ENCODE results near the gene HOXB8.

HOXB8 gene

DNA sequence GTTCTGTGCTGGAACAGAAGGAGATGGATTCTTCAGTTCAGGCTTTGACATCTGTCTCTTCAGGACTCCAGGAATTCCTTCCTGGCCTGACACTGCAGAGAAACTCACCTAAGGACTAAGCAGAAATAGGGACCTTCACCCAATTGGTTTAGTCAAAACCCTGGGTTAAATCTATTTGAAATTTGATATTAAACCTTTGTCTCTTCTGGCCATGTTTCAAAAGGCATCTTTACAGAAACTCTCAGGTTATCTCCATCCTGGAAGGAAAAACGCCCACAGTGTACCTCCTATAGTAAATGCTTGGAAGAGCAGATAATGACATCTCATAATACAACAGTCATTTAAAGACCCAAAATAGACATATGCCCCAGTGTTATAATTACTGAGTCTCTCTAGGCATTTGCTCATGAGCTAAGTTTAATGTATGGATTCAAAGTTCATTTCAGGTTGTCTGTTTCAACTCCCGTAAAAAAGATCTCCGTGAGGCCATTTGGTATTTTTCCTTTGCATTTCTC lies 31.3 kb downstream of the HOXB8 start:
- DNase-seq (ENCODE audit: low spot score), result no peak

GRCh38 chr17:48582750-48583069 lies 32.4 kb downstream of the HOXB8 start:
- DNase-seq (ENCODE audit: low spot score), result no peak

DNA sequence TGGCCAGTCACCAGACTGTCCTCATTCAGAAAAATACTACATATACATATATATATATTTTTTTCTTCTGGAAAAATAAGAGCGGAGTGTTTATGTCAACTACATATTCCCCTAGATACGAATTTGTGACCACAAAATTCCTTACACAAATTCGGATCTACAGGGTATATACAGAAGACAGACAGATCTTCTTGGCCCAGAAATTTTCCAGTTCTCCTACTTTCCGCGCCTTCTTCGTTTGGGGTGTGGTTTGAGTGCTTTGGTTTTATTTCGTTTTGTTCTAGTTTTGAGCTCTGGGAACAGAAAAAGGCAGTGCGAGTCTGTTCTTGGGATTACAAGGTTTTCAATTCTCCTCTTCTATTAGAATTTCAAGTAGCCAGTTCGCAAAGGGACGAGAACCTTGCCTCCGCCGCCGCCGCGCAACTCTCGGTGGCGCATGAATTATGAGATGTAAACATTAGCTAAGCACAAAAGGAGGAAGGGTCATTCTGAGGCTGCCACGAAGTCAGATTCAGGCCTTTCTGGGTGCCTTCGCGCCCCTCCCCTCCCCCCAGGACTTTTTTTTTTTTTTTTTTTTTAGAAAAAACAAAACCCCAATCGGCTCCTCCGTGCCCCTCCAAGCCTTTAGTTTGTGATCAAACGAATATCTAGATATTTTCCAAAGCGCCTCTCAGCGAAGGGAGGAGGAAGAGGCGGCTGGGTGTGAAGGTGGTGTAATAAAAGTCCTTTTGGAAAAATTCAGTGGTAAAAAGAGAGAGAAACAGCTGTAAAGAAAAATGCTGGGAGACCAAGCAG lies 35.1 kb downstream of the HOXB8 start:
- no peak for DNase-seq (ENCODE audit: low spot score)

- DNase-seq (ENCODE audit: low spot score), result no peak
Observed at GRCh38 chr17:48579471-48579759, 35.7 kb downstream of the HOXB8 start.

DNA sequence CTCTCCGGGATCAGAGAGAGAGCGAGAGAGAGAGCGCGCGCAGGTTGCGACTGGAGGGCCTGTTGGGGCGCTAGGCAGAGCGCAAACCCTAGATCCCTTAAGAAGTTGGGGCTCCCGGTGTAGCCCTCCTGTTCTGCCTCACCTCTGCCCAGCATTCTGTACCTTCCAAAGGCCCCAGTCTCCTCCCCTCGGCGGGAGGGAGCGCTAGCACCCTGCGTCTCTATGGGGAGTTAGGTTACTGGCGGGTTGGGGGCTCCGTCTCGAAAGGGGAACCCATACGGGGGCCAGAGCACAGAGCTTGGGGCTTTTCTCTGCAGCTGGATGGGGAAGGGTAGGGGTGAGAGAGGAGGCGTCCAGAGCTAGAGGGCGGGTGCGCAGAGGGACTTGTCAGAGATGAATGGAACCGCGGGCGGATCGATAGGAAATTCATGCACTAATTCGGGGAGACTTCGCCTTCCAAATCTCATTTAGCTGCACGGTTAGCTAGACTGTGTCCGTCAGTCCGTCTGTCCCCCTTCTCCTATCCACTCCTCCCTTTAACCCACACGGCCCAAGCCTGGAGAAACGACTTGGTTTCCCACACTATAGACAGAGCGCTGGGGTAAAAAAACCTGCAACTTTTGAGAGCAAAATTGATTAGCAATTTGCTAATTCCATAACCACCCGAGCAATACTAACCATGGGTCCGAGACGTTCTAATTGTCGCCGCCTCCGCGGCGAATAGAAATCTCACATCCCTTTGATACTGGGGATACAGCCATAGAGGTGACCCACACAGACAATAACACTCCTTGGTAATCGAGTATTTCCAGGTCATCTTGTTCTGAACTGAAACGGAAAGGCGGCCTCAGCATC lies 36.2 kb downstream of the HOXB8 start:
- DNase-seq (ENCODE audit: low spot score), result no peak

DNA sequence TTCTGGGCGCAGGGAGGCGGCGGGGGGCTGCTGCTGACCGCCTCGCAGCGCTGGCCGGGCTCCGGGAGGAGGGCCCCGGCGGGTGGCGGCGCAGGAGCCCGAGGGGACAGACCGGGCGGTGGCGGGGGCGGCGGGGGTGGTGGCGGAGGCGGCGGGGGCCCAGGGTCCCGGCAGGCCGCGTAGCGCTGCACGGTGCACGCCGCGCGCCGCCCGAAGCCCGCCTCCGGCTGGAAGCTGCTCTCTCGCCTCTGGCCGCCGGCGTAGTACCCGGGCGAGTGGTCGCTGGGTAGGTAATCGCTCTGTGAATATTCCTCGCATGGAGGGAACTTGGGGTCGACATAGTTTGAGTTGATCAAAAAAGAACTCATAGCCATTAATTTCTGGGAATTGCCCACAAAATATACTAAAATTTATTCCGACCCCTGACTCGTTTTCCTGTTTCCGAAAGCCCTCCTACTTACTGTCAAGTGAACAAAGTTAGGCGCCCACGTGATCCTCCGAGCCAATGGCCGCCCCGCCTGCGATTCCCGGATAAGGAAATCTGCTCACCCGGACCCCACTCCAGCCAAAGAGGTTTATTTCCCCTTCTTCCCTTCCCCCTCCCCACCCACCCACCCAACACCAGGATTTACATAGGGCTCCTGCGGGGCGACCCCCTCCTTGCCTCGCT lies 37.0 kb downstream of the HOXB8 start, which contains the start of gene HOXB4:
TSS of gene HOXB4 (minus strand) at position 405 of the 670 bp plus-strand sequence. CDS start at position 374, 31 bp downstream.
- no peak for DNase-seq (ENCODE audit: low spot score)

DNA sequence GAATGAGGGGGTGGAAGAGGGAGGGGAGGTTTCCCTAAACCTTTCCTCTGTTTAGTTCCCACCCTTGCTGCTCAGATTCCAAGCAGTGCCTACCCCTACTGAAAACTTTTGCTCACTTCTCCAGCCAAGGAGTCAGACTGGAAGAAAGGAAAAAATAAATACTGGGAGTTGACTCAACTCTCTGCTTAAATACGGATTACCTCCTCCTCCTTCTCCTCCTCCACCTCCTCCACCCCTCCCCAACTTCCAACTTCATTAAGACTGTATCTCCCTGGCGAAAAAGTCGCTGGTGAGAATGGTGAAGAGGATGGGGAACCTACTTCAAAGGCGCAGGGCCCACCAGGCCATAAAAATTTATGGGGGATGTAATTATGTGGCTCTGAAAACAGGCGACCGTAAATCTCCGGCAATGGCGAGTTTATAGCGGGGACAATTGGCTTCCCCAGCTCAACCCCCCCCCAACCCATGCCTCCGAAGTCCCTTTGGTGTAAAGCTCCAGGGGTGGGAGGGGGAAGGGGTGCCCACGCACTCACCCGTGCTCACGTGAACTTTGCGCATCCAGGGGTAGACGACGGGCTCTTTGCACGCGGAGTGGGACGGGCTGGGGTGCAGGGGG lies 37.7 kb downstream of the HOXB8 start:
- DNase-seq (ENCODE audit: low spot score), result peak; percentile 52

GRCh38 chr17:48576479-48577309 lies 38.4 kb downstream of the HOXB8 start:
- DNase-seq (ENCODE audit: low spot score), result no peak

DNA sequence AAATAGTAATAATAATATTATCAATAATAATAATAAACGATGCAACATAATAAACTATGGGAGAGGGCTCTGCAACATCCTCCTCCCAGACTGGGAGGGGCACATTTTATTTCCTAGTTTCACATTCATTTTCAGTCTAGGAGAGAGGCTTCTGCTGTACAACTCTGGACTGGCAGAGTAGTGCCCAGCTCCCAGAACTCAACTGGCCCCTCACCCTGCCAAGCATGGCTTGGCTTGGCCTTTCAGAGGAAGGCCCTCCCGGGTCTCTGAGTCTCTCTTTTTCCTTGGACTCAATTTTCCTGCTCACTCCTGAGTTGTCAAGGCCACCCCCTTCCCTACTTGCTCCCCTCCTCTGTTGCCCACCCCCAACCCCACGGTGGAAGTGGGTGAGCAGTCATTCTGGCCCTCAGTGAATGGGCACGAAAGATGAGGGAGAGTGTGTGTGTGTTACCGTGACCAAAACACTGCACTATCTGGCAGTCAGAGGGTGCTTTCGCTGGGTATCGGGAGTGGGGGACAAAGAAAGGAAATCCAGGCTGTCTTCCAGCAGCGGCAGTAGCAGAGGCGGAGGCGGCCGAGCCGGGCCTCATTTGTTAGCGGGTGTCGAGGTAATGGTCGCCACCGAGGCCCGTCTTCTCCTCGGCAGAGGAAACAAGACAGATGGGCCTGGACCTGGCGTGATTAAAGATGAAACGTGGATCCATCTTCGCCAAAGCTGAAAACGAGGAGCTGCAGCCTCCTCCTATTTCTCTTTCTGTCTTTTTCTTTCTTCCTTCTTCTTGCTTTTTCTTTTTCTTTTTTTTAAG lies 39.2 kb downstream of the HOXB8 start:
- no peak for DNase-seq (ENCODE audit: low spot score)

GRCh38 chr17:48575066-48575582 lies 40.0 kb downstream of the HOXB8 start:
- DNase-seq (ENCODE audit: low spot score), result no peak

DNA sequence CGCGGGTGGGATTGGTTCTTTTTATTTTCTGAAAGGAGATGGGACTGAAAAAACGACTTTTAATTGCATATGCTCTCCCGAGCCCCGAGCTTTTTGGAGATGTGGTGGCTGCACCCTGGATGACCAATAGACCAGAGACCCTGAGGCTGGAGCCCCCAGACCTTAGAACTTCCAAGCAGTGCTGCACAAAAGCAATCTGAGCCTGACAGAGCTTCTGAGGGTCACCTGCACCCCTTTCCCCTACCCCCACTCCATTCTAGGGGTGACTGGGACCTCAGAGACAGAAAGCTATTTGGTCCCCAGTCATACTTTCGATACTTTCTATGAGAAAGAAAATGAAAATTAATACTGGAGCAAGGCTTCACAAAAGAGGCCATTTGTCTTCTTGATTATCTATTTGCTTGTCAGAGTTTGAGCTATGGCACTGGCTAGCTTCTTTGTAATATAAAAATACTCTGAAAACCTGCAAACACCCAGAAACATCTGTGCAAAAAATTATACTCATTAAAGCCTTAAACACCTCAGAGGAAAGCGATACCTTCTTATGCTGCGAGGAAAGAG lies 40.5 kb downstream of the HOXB8 start:
- DNase-seq (ENCODE audit: low spot score), result no peak

DNA sequence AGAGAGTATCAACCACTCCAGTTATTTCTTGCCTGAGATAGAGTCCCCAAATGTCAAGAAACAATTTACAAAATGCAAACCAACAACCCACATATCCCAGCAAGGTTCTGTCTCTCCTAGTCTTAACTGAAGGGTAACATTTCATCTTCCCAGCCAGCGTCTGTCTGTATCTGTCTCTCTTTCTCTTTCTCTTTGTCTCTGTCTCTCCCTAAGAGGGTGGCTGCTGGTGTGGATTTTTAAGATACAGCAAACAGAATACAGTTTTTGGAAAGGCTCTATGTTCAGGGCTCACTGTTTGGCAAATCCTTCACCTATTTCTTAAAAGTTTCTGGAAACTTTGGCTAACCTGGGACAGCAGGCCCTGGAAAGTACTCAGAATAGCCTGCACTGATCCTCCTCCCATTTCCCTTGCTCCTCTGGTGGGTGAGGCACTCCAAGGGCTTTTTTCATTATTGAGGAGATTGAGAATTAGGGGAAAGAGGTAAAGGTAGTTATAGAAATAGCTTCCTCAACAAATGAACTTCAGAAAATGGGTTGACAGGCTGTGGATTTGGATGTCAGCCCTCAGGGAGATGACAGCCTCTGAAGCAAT lies 43.2 kb downstream of the HOXB8 start:
- DNase-seq (ENCODE audit: low spot score), result no peak

- DNase-seq (ENCODE audit: low spot score), result no peak
Observed at GRCh38 chr17:48571024-48571818, 43.9 kb downstream of the HOXB8 start.

DNA sequence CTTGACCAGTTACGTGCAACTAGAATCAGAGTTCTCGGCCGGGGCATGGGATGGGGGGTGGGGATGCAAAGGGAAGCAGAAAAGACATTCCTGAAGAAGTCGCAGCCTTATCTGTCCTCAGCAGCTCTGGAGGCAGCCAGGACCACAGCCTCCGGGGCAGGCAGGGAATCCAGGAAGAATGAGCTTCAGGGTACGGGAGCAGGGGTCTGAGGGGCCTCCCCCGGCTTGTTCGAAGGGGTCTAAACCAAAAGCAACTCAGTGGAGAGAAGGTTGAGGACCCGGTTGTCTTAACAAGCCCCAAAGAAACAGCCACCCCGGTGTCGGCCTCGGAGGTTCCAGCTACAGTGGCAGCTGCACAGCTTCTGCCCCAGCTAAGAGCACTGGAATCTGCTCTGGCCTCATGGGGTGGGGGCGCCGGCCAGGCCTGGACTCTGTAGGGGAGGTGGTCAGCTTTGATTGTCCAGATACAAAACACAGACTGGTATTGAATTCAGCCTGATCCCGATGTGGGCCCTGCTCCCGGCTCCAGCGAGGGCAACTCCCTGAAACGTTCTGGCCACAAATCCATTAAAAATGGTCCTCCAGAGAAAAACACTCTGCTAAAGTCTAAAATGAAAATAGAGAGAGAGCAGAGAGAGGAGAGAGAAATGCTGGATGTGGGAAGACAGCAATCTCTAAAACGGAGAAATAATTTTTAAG lies 44.6 kb downstream of the HOXB8 start:
- DNase-seq (ENCODE audit: low spot score), result no peak

DNA sequence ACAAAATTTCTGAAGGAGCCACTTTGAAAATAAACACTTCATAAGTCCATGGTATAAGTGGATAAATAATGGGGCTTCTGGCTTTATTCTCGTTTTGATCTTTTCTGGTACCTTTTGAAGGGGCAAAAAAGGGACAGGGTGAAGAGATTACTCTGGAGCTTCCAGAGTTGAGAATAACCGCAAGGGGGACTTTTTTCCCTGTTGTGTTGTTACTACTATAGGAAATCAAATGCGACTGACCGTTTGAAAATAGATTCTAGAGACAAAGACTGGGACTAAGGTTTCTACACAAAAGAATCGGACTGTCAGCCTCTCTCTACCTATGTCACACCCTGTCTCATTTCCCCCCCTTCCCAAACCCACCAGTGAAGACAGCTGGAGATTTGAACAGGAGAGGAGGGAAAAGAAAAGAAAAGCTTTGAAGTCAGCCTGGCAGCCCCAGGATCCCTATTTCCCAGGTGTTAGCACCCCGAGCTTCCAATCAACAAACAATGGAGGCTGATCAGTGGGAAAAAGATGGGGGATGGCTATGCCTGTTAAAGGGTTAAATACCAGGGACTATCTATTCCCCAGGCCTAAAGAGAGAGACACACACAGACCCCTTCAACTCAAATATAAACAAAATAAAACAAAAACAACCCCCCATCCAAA lies 45.3 kb downstream of the HOXB8 start:
- no peak for DNase-seq (ENCODE audit: low spot score)

DNA sequence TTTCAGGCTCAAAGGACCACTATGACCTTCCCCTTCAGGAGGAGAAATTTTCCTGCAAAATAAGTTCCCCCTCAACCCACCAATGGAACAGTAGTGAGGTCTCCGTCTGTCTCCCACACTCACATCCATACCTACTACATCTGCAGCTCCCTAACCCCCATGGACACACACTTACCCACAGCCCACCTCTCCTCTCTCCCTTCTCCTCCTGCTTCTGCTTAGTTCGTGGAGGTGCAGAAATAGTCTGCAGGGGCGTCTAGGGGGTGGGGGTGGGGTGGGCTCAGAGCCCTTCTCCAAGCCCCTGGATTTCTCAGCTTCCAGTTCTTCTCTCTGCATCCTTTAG lies 45.9 kb downstream of the HOXB8 start:
- no peak for DNase-seq (ENCODE audit: low spot score)

DNA sequence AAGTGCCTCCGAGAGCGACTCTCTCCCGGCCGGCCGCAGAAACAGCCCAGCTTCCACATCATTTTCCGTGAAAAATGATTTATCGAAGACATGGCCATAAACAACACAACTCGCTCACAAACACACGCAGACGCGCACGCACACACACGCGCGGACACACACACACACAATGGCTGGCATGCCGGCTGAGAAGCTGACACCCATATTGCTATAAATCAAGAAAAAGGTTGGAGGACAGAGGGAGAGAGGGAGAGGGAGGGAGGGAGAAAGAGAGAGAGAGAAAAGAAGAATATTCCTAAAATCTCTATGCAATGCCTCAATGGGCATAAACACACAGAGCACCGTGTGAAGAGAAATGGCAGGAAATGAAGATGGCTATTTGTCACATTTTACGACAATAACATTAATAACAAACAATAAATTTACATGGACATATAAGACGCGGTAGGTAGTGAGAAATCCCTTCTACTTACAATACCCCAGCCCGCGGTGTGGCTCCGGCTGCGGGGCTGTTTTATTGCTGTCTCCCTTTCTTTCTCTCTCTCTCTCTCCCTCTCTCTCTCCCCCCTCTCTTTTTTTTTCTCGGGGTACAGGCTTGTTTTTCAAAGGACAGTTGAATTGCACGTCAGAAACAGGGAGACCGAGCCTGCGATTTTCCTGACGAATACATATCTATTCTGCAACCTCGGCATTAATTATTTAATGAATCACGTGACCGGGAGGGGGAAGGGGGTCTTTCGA lies 46.4 kb downstream of the HOXB8 start:
- DNase-seq (ENCODE audit: low spot score), result no peak

All from LoVo (cell line).